Skeletal muscle satellite cell (primary cell): ENCODE results near the gene CDK14.
A peak's percentile ranks its signal among the peaks of the same experiment; 100 is the strongest.
"Not testable (repeated sequence)": the region's sequence is repeated elsewhere in the genome, so short reads cannot be mapped to it uniquely, and the experiment has no call there.

Source experiments
- H3K27me3 ChIP-seq: 2 replicates; pipeline ENCODE4 v1.7.0; 2013; ENCODE audit warnings: low read length; ENCODE audit not compliant: control insufficient read depth, insufficient read depth
- H3K36me3 ChIP-seq: 2 replicates; pipeline ENCODE4 v1.7.0; 2013; ENCODE audit warnings: mild to moderate bottlenecking, control low read depth, low read length; ENCODE audit not compliant: insufficient read depth
- H3K4me1 ChIP-seq: 2 replicates; pipeline ENCODE4 v1.7.0; 2013; ENCODE audit warnings: low read length; ENCODE audit not compliant: control insufficient read depth, insufficient read depth
- H3K4me2 ChIP-seq: 2 replicates; pipeline ENCODE4 v1.7.0; 2013; ENCODE audit warnings: mild to moderate bottlenecking, low read length
- H3K4me3 ChIP-seq: 2 replicates; pipeline ENCODE4 v1.7.0; 2013; ENCODE audit warnings: low read length
- H3K9ac ChIP-seq: 2 replicates; pipeline ENCODE4 v1.7.0; 2013; ENCODE audit warnings: mild to moderate bottlenecking, low read depth, low read length, moderate library complexity
- H3K9me3 ChIP-seq: replicated peaks from 2 replicates; pipeline ENCODE4 v1.7.0; 2013; ENCODE audit warnings: mild to moderate bottlenecking, control low read depth, low read length

Gene CDK14

DNA sequence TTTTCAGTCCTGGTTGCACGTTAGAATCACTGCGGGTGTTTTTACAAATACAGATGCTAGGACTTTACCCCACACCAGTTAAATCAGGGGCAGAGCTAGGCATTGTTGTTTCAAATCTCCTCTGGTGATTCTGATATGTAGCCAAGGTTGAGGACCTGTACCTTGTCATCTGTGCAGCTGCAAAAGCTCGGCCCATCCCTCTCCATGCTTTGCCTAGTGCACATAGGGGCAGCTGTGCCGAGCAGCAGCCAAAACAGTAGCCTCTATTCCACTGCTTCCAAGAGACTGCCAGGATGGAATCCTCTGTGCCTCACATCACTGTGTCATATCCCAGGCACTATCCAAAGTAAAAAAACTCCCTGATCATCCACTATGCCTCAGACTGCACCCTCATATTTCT is 181.3 kb downstream of the CDK14 start:
- Histone ChIP-seq H3K4me2 (no peak overlapping the region), H3K27me3 (no peaks in the 10 kb centered on the region), H3K9me3 (no peaks in the 10 kb centered on the region), H3K4me1 (no peaks in the 10 kb centered on the region), H3K4me3 (no peak overlapping the region), H3K9ac (no peak overlapping the region), H3K36me3 (no peaks in the 10 kb centered on the region)

DNA sequence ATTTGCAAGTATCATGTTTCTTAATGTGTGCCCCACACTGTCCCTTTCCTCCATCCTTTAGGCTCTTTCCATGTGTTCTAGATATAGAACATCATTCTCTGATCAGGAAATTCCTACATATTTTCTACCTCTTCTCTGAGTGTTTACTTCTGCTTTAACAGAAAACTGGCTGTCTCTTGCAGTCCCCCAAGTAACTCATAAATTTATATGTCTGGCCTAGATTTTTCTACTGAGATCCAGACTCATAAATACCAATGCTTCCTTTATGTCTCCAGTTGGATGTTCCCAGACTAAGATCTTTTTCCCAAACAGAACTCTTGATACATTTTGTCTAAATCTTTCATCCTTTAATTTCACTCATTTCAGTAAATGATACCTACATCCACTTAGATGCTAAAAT is 181.8 kb downstream of the CDK14 start:
- no peak overlapping the region for H3K4me2 ChIP-seq
- no peaks in the 10 kb centered on the region for H3K4me1 ChIP-seq
- H3K36me3 ChIP-seq = no peaks in the 10 kb centered on the region
- H3K9ac ChIP-seq = no peak overlapping the region
- H3K9me3 ChIP-seq = no peaks in the 10 kb centered on the region
- H3K27me3 ChIP-seq = no peaks in the 10 kb centered on the region
- H3K4me3 ChIP-seq = no peak overlapping the region

DNA sequence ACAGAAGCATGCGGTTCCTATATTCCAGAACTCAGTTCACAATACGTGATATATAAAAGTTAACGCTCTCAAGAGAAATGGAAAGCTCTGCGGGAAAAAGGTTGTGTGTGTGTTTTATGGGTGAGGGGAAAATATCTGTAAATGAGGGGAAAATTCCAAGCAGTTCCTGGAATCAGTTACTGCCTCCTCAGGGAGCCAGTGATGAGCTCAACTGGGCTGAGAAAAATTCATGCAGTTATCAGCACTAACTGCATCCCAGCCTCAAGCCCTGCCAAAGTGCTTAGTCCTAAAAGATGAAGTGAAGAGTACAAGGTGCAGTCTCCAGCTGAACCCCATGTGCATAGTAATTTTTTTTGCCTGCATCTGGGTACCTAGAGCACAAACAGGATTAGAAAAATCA is 191.9 kb downstream of the CDK14 start:
- no peak overlapping the region for H3K9ac ChIP-seq
- H3K4me1 ChIP-seq = no peaks in the 10 kb centered on the region
- H3K36me3 ChIP-seq = peaks cover 4% of the 10 kb centered on the region
- H3K9me3 ChIP-seq = no peaks in the 10 kb centered on the region
- H3K4me2 ChIP-seq = no peak overlapping the region
- no peaks in the 10 kb centered on the region for H3K27me3 ChIP-seq
- H3K4me3 ChIP-seq = no peak overlapping the region

DNA sequence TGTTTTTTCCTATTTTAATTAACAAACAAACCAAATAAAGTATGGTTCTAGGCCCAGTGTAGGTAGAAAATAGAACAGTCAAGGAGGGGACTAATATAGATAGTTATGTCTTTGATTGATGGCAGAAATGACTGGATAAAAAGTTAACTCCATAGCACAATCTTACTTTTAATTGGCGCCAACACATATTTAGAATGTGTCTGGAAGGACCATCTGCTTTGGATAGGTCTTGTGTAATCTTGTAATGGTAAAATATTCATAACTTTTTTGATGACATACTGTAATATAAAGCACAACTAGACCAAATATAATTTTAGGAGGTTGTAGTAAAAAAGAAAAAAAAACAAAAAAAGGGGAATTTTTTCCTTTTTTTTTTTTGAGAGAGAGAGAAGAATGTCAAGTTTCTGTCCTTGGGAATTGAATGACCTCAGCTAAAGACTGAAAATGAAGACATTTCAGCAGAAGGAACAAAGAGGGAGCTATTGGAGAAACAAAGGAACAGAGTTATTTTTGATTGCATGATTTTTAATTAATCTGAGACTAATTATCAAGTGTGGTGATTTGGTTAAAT is 193.7 kb downstream of the CDK14 start:
- Histone ChIP-seq H3K27me3 (no peaks in the 10 kb centered on the region), H3K4me2 (no peak overlapping the region), H3K36me3 (peaks cover 4% of the 10 kb centered on the region), H3K4me3 (no peak overlapping the region), H3K4me1 (no peaks in the 10 kb centered on the region), H3K9ac (no peak overlapping the region), H3K9me3 (no peaks in the 10 kb centered on the region)

DNA sequence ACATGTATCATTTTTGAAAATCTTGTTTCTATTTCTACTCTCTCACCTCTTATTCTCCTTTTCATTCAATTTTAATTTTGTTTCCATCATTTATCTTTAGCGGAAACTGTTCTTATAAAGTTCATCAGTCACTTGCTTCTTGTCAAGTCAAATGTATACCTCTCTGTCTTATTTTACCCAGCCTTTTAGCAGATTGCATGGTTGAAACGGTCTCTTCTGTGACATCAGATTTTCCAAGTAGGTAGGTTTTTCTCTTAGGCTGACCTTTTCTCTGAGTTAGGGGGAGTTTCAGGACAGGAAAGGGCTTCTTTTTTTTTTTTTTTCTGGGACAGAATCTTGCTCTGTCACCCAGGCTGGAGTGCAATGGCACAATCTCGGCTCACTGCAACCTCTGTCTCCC is 195.5 kb downstream of the CDK14 start:
- no peak overlapping the region for H3K9ac ChIP-seq
- no peak overlapping the region for H3K4me3 ChIP-seq
- no peaks in the 10 kb centered on the region for H3K4me1 ChIP-seq
- H3K36me3 ChIP-seq = peaks cover 4% of the 10 kb centered on the region
- H3K27me3 ChIP-seq = no peaks in the 10 kb centered on the region
- no peak overlapping the region for H3K4me2 ChIP-seq
- H3K9me3 ChIP-seq = no peaks in the 10 kb centered on the region

DNA sequence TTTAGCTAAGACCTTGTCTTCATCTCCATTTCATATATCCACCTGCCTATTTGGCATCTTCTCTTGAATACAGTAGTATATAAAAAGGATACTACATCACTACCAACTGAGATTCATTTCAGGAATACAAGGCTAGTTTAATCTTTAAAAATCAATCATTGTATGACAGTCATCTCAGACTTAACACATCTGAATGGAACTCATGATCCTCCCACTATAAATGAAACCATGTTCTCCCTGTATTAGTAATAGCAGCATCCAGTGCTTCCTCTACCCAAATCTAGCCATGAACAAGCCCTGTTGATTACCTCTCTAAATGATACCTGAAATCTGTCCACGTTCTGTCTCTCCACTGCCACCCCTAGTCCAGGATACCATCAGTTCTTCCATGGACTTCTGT is 196.2 kb downstream of the CDK14 start:
- H3K4me2 ChIP-seq = no peak overlapping the region
- no peaks in the 10 kb centered on the region for H3K9me3 ChIP-seq
- no peaks in the 10 kb centered on the region for H3K27me3 ChIP-seq
- no peaks in the 10 kb centered on the region for H3K4me1 ChIP-seq
- peaks cover 4% of the 10 kb centered on the region for H3K36me3 ChIP-seq
- H3K4me3 ChIP-seq = no peak overlapping the region
- no peak overlapping the region for H3K9ac ChIP-seq

DNA sequence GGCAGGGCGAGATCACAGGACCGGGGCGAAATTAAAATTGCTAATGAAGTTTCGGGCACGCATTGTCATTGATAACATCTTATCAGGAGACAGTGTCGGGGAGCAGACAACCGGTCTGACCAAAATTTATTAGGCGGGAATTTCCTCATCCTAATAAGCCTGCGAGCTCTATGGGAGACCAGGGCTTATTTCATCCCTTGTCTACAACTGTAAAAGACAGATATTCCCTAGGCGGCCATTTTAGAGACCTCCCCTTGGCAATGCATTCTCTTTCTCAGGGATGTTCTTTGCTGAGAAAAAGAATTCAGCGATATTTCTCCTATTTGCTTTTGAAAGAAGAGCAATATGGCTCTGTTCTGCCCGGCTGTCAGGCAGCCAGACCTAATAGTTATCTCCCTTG is 198.1 kb downstream of the CDK14 start:
- H3K4me3 ChIP-seq, H3K4me2 ChIP-seq, H3K27me3 ChIP-seq, H3K9me3 ChIP-seq, H3K36me3 ChIP-seq, H3K4me1 ChIP-seq, H3K9ac ChIP-seq: not testable (repeated sequence)

DNA sequence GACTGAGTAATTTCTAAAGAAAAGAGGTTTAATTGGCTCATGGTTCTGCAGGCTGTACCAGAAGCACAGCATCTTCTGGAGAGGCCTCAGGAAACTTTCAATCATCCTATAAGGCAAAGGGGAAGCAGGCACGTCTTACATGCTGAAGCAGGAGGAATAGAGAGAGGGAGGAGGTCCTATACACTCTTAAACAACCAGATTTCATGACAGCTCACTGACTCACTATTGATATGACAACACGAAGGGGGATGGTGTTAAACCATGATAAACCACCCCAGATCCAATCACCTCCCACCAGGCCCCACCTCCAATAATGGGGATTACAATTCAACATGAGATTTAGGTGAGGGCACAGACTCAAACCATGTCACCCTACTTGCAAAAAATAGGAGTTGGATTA is 201.5 kb downstream of the CDK14 start:
- H3K4me2 ChIP-seq = no peak overlapping the region
- no peak overlapping the region for H3K4me3 ChIP-seq
- H3K36me3 ChIP-seq = no peaks in the 10 kb centered on the region
- no peak overlapping the region for H3K9ac ChIP-seq
- no peaks in the 10 kb centered on the region for H3K9me3 ChIP-seq
- no peaks in the 10 kb centered on the region for H3K27me3 ChIP-seq
- H3K4me1 ChIP-seq = no peaks in the 10 kb centered on the region

DNA sequence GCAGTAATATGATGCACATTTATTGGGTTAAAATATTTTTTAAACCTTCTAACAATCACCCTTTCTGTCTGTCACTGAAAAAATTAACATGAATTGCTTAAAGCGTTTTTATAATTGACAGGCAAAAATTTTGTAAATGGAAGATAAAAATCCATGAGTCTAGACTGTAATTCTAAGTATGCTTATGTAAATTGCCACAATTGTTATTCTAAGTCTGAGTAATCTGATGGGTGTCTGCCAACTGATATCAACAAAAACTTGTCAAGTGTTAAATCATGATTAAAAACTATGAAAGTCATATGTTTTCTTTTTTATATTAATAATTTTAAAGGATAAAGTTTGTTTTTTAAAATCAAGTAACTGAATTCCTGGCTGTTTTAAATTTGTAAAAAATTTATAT is 208.2 kb downstream of the CDK14 start:
- H3K9ac ChIP-seq = no peak overlapping the region
- no peak overlapping the region for H3K4me2 ChIP-seq
- no peak overlapping the region for H3K4me3 ChIP-seq
- no peaks in the 10 kb centered on the region for H3K9me3 ChIP-seq
- H3K27me3 ChIP-seq = no peaks in the 10 kb centered on the region
- H3K4me1 ChIP-seq = peaks cover 3% of the 10 kb centered on the region
- H3K36me3 ChIP-seq = no peaks in the 10 kb centered on the region

DNA sequence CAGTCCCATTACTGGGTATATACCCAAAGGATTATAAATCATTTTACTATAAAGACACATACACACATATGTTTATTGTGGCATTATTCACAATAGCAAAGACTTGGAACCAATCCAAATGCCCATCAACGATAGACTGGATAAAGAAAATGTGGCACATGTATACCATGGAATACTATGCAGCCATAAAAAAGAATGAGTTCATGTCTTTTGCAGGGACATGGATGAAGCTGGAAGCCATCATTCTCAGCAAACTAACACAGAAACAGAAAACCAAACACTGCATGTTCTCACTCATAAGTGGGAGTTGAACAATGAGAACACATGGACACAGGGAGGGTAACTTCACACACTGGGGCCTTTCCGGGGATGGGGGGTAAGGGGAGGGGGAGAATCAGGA is 219.4 kb downstream of the CDK14 start:
- H3K9ac ChIP-seq, H3K4me3 ChIP-seq, H3K9me3 ChIP-seq, H3K4me2 ChIP-seq, H3K27me3 ChIP-seq, H3K36me3 ChIP-seq: not testable (repeated sequence)
- H3K4me1 ChIP-seq = peaks cover 16% of the 10 kb centered on the region

DNA sequence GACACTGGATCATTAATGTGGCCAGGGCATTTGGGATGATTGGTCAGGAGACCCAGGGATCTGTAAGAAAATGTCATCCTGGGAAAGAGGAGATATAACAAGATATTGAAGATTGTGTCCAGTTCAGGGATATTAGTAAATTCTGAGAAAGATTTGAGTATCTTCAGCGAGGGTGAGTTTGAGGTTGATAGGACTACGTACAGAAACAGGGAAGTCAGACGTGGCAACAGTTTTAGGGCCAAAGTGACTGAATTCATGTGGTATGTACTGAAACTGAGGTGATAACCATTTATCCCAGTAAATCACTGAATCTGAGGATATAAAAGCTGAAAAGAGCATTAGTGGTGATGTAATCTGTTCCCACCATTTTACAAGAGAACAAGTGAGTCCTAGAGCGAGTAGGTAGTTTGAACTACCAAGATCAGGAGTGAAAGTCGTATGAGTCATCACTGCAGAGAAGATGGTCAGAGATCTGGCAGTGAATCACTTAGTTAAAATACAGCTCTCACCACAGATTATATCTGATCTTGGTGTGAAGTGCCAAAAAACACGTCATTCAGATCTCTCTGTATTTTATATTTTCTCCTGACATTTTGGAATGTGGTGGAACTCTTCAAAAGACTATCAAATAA is 220.5 kb downstream of the CDK14 start:
- H3K27me3 ChIP-seq = no peaks in the 10 kb centered on the region
- no peak overlapping the region for H3K9ac ChIP-seq
- no peaks in the 10 kb centered on the region for H3K9me3 ChIP-seq
- peaks cover 16% of the 10 kb centered on the region for H3K4me1 ChIP-seq
- no peak overlapping the region for H3K4me3 ChIP-seq
- H3K36me3 ChIP-seq = no peaks in the 10 kb centered on the region
- peak overlapping the region; percentile 18 for H3K4me2 ChIP-seq

DNA sequence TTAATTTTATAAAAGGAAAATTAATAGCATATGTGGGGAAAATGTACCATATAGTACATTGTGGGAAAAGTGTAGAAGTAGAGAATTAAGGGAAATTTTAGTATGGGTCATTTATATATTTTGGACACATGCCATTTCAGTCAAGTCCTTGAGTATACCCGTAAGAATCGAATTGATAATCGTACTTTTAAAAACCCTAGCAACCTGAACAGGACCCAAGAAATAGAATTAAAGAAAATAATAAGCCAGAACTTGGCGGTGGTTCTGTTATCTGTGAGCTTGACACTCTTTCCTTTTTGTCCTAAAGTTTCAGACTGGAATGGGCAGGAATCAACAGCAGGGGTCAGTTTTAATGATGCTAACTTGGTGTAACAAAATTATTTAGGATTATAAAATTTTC is 221.0 kb downstream of the CDK14 start:
- Histone ChIP-seq H3K27me3 (no peaks in the 10 kb centered on the region), H3K4me1 (peaks cover 17% of the 10 kb centered on the region), H3K9ac (no peak overlapping the region), H3K4me2 (peak overlapping the region; percentile 18), H3K4me3 (no peak overlapping the region), H3K9me3 (no peaks in the 10 kb centered on the region), H3K36me3 (no peaks in the 10 kb centered on the region)
